Heart left ventricle (tissue), 13 donors: ENCODE data around the gene SPIRE1.

Source experiments
- POLR2A ChIP-seq, 2 donors: fragments of 450-650 bp; IDR thresholded peaks; one replicate each; pipeline ENCODE4 v1.6.1; 2017; ENCODE audit warnings: antibody characterized with exemption in 2 of 2, mild to moderate bottlenecking in 2 of 2, moderate library complexity in 2 of 2
- TF ChIP-seq, protein P1 (sequence below), 12 donors: fragments of 200-600 bp; sonication (generic) in 4 of 12; IDR thresholded peaks; one replicate each; pipeline versions ENCODE4 v1.5.0 to v1.8.0; 2018 to 2022; ENCODE audit warnings: antibody characterized with exemption in 12 of 12, mild to moderate bottlenecking in 5 of 12
- donor health status: ischemic (EF 13 %, LVEDD 7.1; RV severe dilation, severe dysfunction).
- donor health status: DM: no; HTN: yes; CAD: no.
- donor health status: DM: no; HTN: no; CAD: no.
- donor health status: ischemic (EF 25% LVEDD 6.9; RV normal size, moderate dysfunction).
- donor health status: ischemic (EF 25% LVEDD 5.7; RV mildly dilated, moderate dysfunction).
- donor health status: ischemic (EF 35%, LVEDD 5.7; RV mildly dilated, moderate dysfunction).
- donor health status: nonischemic (EF 11% LVEDD 7.7; RV severe dilation, severe dysfunction).
- donor health status: DM: yes; HTN: yes; CAD: no.
- donor health status: PGD.
- donor health status: ischemic (EF 29% LVEDD 5.4; RV normal size, mild dysfunction).
- donor health status: nonischemic (EF 23%, LVEDD 6.1; RV moderate dilation, normal function).

DNA sequence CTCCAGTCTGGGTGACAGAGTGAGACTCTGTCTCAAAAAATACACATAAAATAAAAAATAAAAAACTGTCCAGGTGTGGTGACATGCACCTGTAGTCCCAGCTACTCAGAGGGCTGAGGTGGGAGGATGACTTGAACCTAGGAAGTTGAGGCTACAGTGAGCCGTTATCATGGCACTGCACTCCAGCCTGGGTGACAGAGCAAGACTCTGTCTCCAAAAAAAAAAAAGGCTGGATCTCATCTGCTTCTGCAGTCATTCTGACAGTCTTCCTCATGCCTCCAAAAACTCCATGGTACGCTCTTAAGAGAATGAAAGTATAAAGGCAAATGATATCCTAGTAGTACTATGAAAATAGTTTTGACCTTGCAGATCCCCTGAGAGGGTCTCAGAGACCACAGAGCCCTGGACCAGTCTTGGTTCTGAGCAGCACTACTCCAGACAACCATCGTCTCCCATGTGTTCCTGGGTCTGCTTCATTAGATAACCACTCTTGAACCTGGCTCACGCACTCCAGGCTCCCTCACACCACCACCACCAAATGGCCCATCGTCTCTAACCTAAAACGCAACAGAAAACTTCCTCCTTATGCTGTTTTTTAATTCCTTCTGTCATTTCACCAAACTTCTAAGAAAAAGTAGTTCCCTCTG, 26.0 kb downstream of the SPIRE1 start:
- TF ChIP-seq, protein P1, sequence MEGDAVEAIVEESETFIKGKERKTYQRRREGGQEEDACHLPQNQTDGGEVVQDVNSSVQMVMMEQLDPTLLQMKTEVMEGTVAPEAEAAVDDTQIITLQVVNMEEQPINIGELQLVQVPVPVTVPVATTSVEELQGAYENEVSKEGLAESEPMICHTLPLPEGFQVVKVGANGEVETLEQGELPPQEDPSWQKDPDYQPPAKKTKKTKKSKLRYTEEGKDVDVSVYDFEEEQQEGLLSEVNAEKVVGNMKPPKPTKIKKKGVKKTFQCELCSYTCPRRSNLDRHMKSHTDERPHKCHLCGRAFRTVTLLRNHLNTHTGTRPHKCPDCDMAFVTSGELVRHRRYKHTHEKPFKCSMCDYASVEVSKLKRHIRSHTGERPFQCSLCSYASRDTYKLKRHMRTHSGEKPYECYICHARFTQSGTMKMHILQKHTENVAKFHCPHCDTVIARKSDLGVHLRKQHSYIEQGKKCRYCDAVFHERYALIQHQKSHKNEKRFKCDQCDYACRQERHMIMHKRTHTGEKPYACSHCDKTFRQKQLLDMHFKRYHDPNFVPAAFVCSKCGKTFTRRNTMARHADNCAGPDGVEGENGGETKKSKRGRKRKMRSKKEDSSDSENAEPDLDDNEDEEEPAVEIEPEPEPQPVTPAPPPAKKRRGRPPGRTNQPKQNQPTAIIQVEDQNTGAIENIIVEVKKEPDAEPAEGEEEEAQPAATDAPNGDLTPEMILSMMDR (IDR thresholded peaks at IDR 0.05): no peak
- no peak for TF ChIP-seq POLR2A (IDR thresholded peaks at IDR 0.05)
